ACC112 (cell line): ENCODE data around the gene ACOT7.
A peak's percentile ranks its signal among the peaks of the same experiment; 100 is the strongest.
"Not testable (repeated sequence)": the region's sequence is repeated elsewhere in the genome, so short reads cannot be mapped to it uniquely, and the experiment has no call there.

Source experiments
- H2AFZ ChIP-seq: fragments of 200-600 bp; sonication (generic); one replicate; pipeline ENCODE4 v1.6.0; 2017; ENCODE audit warnings: antibody characterized with exemption, low read length; ENCODE audit not compliant: unreplicated experiment
- H3K27ac ChIP-seq: fragments of 200-600 bp; sonication (generic); 2 replicates; pipeline ENCODE4 v1.5.1; 2014; ENCODE audit warnings: low read depth, mild to moderate bottlenecking, antibody characterized with exemption, low read length, moderate library complexity
- H3K27me3 ChIP-seq: fragments of 200-600 bp; sonication (generic); 2 replicates; pipeline ENCODE4 v1.6.1; 2014; ENCODE audit warnings: mild to moderate bottlenecking, antibody characterized with exemption, low read length, moderate library complexity, mixed read lengths; ENCODE audit not compliant: insufficient read depth
- H3K36me3 ChIP-seq: fragments of 200-600 bp; sonication (generic); 2 replicates; pipeline ENCODE4 v1.6.1; 2016; ENCODE audit warnings: mild to moderate bottlenecking, antibody characterized with exemption, low read length, moderate library complexity, mixed read lengths; ENCODE audit not compliant: insufficient read depth
- H3K4me1 ChIP-seq: fragments of 200-600 bp; sonication (generic); one replicate; pipeline ENCODE4 v1.6.1; 2016; ENCODE audit warnings: low read length, mixed read lengths; ENCODE audit not compliant: insufficient read depth, unreplicated experiment, control insufficient read depth
- H3K4me3 ChIP-seq: fragments of 200-600 bp; sonication (generic); 2 replicates; pipeline ENCODE4 v1.5.1; 2014; ENCODE audit warnings: mild to moderate bottlenecking, low read depth, low read length
- H3K79me2 ChIP-seq: fragments of 200-600 bp; sonication (generic); one replicate; pipeline ENCODE4 v1.6.0; 2016; ENCODE audit warnings: low read length; ENCODE audit not compliant: control insufficient read depth, unreplicated experiment, insufficient read depth

ACOT7 gene

GRCh38 chr1:6395130-6395529 is 1.6 kb upstream of the ACOT7 start:
- H3K27ac ChIP-seq, H2AFZ ChIP-seq: not testable (repeated sequence)

GRCh38 chr1:6392809-6393399 is 663 bp downstream of the ACOT7 start:
- H3K79me2 ChIP-seq = peaks cover 23% of the 10 kb centered on the region
- peak overlapping the region; percentile 78 for H3K4me3 ChIP-seq
- peak overlapping the region; percentile 11 for H2AFZ ChIP-seq
- H3K4me1 ChIP-seq = peaks cover 13% of the 10 kb centered on the region
- no peak overlapping the region for H3K27ac ChIP-seq
- no peaks in the 10 kb centered on the region for H3K27me3 ChIP-seq
- H3K36me3 ChIP-seq = no peaks in the 10 kb centered on the region

More at GRCh38 chr1:6395130-6395529, 1.6 kb upstream of the ACOT7 start:
- not testable (repeated sequence) for H3K4me3 ChIP-seq, H3K27me3 ChIP-seq, H3K36me3 ChIP-seq
- Histone ChIP-seq H3K79me2 (peaks cover 17% of the 10 kb centered on the region), H3K4me1 (peaks cover 13% of the 10 kb centered on the region)

- H3K36me3 ChIP-seq = no peaks in the 10 kb centered on the region
- no peaks in the 10 kb centered on the region for H3K27me3 ChIP-seq
- H3K4me3 ChIP-seq = peak overlapping the region; percentile 78
- peaks cover 13% of the 10 kb centered on the region for H3K4me1 ChIP-seq
- H3K79me2 ChIP-seq = peaks cover 26% of the 10 kb centered on the region
- peak overlapping the region; percentile 11 for H2AFZ ChIP-seq
- no peak overlapping the region for H3K27ac ChIP-seq
These were observed 1.4 kb downstream of the ACOT7 start for GRCh38 chr1:6391951-6392808.

GRCh38 chr1:6389971-6390370 is 3.6 kb downstream of the ACOT7 start:
- no peaks in the 10 kb centered on the region for H3K27me3 ChIP-seq
- H3K79me2 ChIP-seq = peaks cover 38% of the 10 kb centered on the region
- H2AFZ ChIP-seq = no peak overlapping the region
- H3K4me3 ChIP-seq = no peak overlapping the region
- H3K27ac ChIP-seq = no peak overlapping the region
- peaks cover 30% of the 10 kb centered on the region for H3K4me1 ChIP-seq
- no peaks in the 10 kb centered on the region for H3K36me3 ChIP-seq

- Histone ChIP-seq H3K79me2 (peaks cover 36% of the 10 kb centered on the region), H3K27ac (peak overlapping the region; percentile 74)
These were observed 7.1 kb downstream of the ACOT7 start for GRCh38 chr1:6386371-6386949.

GRCh38 chr1:6385488-6386191 is 7.9 kb downstream of the ACOT7 start:
- peaks cover 34% of the 10 kb centered on the region for H3K79me2 ChIP-seq
- H3K4me1 ChIP-seq = peaks cover 18% of the 10 kb centered on the region
- no peaks in the 10 kb centered on the region for H3K27me3 ChIP-seq
- H3K4me3 ChIP-seq = peak overlapping the region; percentile 68
- H3K36me3 ChIP-seq = peaks cover 6% of the 10 kb centered on the region
- peak overlapping the region; percentile 74 for H3K27ac ChIP-seq
- H2AFZ ChIP-seq = peak overlapping the region; percentile 33

More at GRCh38 chr1:6386371-6386949, 7.1 kb downstream of the ACOT7 start:
- Histone ChIP-seq H2AFZ (no peak overlapping the region), H3K36me3 (peaks cover 6% of the 10 kb centered on the region), H3K4me3 (0 out of 2 replicates have a peak overlapping the region, but pooled peaks have one; percentile 68), H3K4me1 (peaks cover 18% of the 10 kb centered on the region), H3K27me3 (no peaks in the 10 kb centered on the region)

- H3K36me3 ChIP-seq = peaks cover 6% of the 10 kb centered on the region
- no peaks in the 10 kb centered on the region for H3K27me3 ChIP-seq
- peak overlapping the region; percentile 68 for H3K4me3 ChIP-seq
- no peak overlapping the region for H2AFZ ChIP-seq
- H3K4me1 ChIP-seq = peaks cover 18% of the 10 kb centered on the region
- H3K79me2 ChIP-seq = peaks cover 34% of the 10 kb centered on the region
- peak overlapping the region; percentile 74; the same call in 1 of the 2 replicates for H3K27ac ChIP-seq
These were observed 8.6 kb downstream of the ACOT7 start for GRCh38 chr1:6384962-6385361.

GRCh38 chr1:6384135-6384534 is 9.4 kb downstream of the ACOT7 start:
- Histone ChIP-seq H3K4me1 (peaks cover 18% of the 10 kb centered on the region), H2AFZ (no peak overlapping the region), H3K79me2 (peaks cover 38% of the 10 kb centered on the region), H3K27me3 (no peaks in the 10 kb centered on the region), H3K4me3 (no peak overlapping the region), H3K36me3 (peaks cover 6% of the 10 kb centered on the region), H3K27ac (no peak overlapping the region)

GRCh38 chr1:6380037-6380436 is 13.5 kb downstream of the ACOT7 start:
- Histone ChIP-seq H3K36me3 (peaks cover 6% of the 10 kb centered on the region), H3K79me2 (peaks cover 32% of the 10 kb centered on the region), H2AFZ (no peak overlapping the region), H3K4me3 (no peak overlapping the region), H3K27ac (no peak overlapping the region), H3K27me3 (no peaks in the 10 kb centered on the region), H3K4me1 (no peaks in the 10 kb centered on the region)

GRCh38 chr1:6378096-6378746 is 15.3 kb downstream of the ACOT7 start:
- no peaks in the 10 kb centered on the region for H3K4me1 ChIP-seq
- H3K4me3 ChIP-seq = no peak overlapping the region
- H3K27me3 ChIP-seq = no peaks in the 10 kb centered on the region
- peaks cover 26% of the 10 kb centered on the region for H3K79me2 ChIP-seq
- H2AFZ ChIP-seq = no peak overlapping the region
- no peaks in the 10 kb centered on the region for H3K36me3 ChIP-seq
- H3K27ac ChIP-seq = no peak overlapping the region
